Measurements from ENCODE around the gene C11orf86.
"Not testable (repeated sequence)": the region's sequence is repeated elsewhere in the genome, so short reads cannot be mapped to it uniquely, and the experiment has no call there.

DNA sequence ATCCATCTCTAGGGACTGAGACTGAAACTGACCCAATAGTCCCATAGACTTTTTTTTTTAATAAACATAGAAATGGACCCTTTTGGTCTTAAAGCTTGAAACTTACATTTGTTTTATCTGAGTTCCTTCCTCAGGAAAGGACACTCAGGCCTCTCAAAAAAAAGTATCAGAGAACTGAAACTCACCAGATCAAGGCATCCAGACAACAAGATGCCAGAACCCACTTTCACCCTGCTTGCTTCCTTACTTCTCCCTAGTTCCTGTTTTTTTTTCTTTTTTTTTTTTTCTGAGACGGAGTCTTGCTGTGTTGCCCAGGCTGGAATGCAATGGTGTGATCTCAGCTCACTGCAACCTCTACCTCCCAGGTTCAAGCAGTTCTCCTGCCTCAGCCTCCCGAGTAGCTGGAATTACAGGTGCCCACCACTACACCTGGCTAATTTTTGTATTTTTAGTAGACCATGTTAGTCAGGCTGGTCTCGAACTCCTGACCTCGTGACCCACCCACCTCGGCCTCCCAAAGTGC, 13.4 kb upstream of the C11orf86 start:
- TF ChIP-seq, protein P1, sequence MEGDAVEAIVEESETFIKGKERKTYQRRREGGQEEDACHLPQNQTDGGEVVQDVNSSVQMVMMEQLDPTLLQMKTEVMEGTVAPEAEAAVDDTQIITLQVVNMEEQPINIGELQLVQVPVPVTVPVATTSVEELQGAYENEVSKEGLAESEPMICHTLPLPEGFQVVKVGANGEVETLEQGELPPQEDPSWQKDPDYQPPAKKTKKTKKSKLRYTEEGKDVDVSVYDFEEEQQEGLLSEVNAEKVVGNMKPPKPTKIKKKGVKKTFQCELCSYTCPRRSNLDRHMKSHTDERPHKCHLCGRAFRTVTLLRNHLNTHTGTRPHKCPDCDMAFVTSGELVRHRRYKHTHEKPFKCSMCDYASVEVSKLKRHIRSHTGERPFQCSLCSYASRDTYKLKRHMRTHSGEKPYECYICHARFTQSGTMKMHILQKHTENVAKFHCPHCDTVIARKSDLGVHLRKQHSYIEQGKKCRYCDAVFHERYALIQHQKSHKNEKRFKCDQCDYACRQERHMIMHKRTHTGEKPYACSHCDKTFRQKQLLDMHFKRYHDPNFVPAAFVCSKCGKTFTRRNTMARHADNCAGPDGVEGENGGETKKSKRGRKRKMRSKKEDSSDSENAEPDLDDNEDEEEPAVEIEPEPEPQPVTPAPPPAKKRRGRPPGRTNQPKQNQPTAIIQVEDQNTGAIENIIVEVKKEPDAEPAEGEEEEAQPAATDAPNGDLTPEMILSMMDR (conservative IDR thresholded peaks at IDR 0.05; ENCODE audit: low read depth in 2 of 2) = not testable (repeated sequence)
- not testable (repeated sequence) for TF ChIP-seq ZNF331, CREB1 (CRISPR knock-in tag; IDR thresholded peaks at IDR 0.05; ENCODE audit: low read depth)
